HG03558 (cell line): ENCODE results near the gene ZNF841.
A peak's percentile ranks its signal among the peaks of the same experiment; 100 is the strongest.
"Not testable (repeated sequence)": the region's sequence is repeated elsewhere in the genome, so short reads cannot be mapped to it uniquely, and the experiment has no call there.

Experiments
- ATAC-seq: cut with Tn5 transposase; IDR thresholded peaks from one replicate; pipeline ENCODE4 v1.9.1; 2021; ENCODE audit warnings: moderate number of reproducible peaks; ENCODE audit not compliant: unreplicated experiment; ENCODE audit errors: extremely low read depth

ZNF841 gene

GRCh38 chr19:52070496-52070895 is 25.1 kb downstream of the ZNF841 start:
- ATAC-seq = no peak

- no peak for ATAC-seq
Observed at GRCh38 chr19:52069653-52070052, 25.9 kb downstream of the ZNF841 start.

GRCh38 chr19:52066258-52066863 is 29.2 kb downstream of the ZNF841 start:
- ATAC-seq = no peak

GRCh38 chr19:52065399-52065798 is 30.2 kb downstream of the ZNF841 start:
- no peak for ATAC-seq

- ATAC-seq = not testable (repeated sequence)
Observed at GRCh38 chr19:52056480-52056879, 39.1 kb downstream of the ZNF841 start.

- not testable (repeated sequence) for ATAC-seq
Observed at GRCh38 chr19:52051736-52052135, 43.8 kb downstream of the ZNF841 start.

- peak; percentile 51 for ATAC-seq
Observed at GRCh38 chr19:52048555-52049501, 46.7 kb downstream of the ZNF841 start, which contains the start of gene ZNF432. ZNF432 (minus strand) TSS chr19:52048838; CDS start chr19:52046868, 1,970 bp downstream.

GRCh38 chr19:52039169-52039568 is 56.4 kb downstream of the ZNF841 start:
- ATAC-seq = no peak

- ATAC-seq = no peak
Observed at GRCh38 chr19:52034051-52034728, 61.4 kb downstream of the ZNF841 start.

- ATAC-seq = no peak
Observed at GRCh38 chr19:52028780-52029123, 66.8 kb downstream of the ZNF841 start.

GRCh38 chr19:52028027-52028779 is 67.4 kb downstream of the ZNF841 start, which contains the start of gene ZNF614:
ZNF614 (minus strand) TSS chr19:52028379; CDS start chr19:52025745, 2,634 bp downstream.
- ATAC-seq = peak; percentile 38

- ATAC-seq = not testable (repeated sequence)
Observed at GRCh38 chr19:52026255-52026990, 69.1 kb downstream of the ZNF841 start.

- ATAC-seq = not testable (repeated sequence)
Observed at GRCh38 chr19:52024478-52024877, 71.1 kb downstream of the ZNF841 start.

GRCh38 chr19:52022193-52022592 is 73.4 kb downstream of the ZNF841 start:
- ATAC-seq = no peak

GRCh38 chr19:52020506-52020905 is 75.1 kb downstream of the ZNF841 start:
- ATAC-seq = no peak
